DOHH2 (cell line): ENCODE results near the gene ETFA.

Experiments used
- H3F3A ChIP-seq: fragments of 200-600 bp; sonication (generic), shearing (Covaris generic); 2 replicates; pipeline ENCODE4 v1.6.0; 2016; ENCODE audit warnings: antibody characterized with exemption, mild to moderate bottlenecking; ENCODE audit not compliant: control insufficient read depth, insufficient read depth
- H3K27ac ChIP-seq: fragments of 200-600 bp; sonication (generic); 2 replicates; pipeline ENCODE4 v1.5.1; 2014; ENCODE audit warnings: low read depth, mild to moderate bottlenecking, low read length, moderate library complexity
- H3K27me3 ChIP-seq: fragments of 200-600 bp; sonication (generic); 2 replicates; pipeline ENCODE4 v1.6.1; 2014; ENCODE audit warnings: mild to moderate bottlenecking, low read length, mixed read lengths; ENCODE audit not compliant: control insufficient read depth
- H3K36me3 ChIP-seq: fragments of 200-600 bp; sonication (generic); 2 replicates; pipeline ENCODE4 v1.6.1; 2014; ENCODE audit warnings: mild to moderate bottlenecking, low read length, moderate library complexity, mixed read lengths; ENCODE audit not compliant: control insufficient read depth
- H3K4me1 ChIP-seq: fragments of 200-600 bp; sonication (generic); 2 replicates; pipeline ENCODE4 v1.6.1; 2014; ENCODE audit warnings: mild to moderate bottlenecking, low read length, mixed read lengths; ENCODE audit not compliant: control insufficient read depth
- H3K4me2 ChIP-seq: fragments of 200-600 bp; sonication (generic); 2 replicates; pipeline ENCODE4 v1.6.0; 2014; ENCODE audit warnings: mild to moderate bottlenecking, low read length, moderate library complexity
- H3K4me3 ChIP-seq: fragments of 200-600 bp; sonication (generic); 2 replicates; pipeline ENCODE4 v1.5.1; 2014; ENCODE audit warnings: mild to moderate bottlenecking, low read length, mixed read lengths
- H3K79me2 ChIP-seq: fragments of 200-600 bp; sonication (generic); 2 replicates; pipeline ENCODE4 v1.6.1; 2014; ENCODE audit warnings: mild to moderate bottlenecking, low read length, mixed read lengths; ENCODE audit not compliant: control insufficient read depth
- H3K9me2 ChIP-seq: fragments of 200-600 bp; sonication (generic); replicated peaks from 2 replicates; pipeline ENCODE4 v1.6.1; 2014; ENCODE audit warnings: mild to moderate bottlenecking, low read length, mixed read lengths; ENCODE audit not compliant: control insufficient read depth
- H3K9me3 ChIP-seq: fragments of 200-600 bp; sonication (generic); 2 replicates; pipeline ENCODE4 v1.6.1; 2014; ENCODE audit warnings: antibody characterized with exemption, low read length, mixed read lengths; ENCODE audit not compliant: control insufficient read depth, insufficient read depth
- H4K20me1 ChIP-seq: fragments of 200-600 bp; sonication (generic); 2 replicates; pipeline ENCODE4 v1.6.0; 2014; ENCODE audit warnings: low read depth, mild to moderate bottlenecking, antibody characterized with exemption, low read length, moderate library complexity; ENCODE audit not compliant: control insufficient read depth, insufficient read depth
- EZH2phosphoT487 ChIP-seq: fragments of 200-600 bp; sonication (generic); IDR thresholded peaks from 2 replicates; pipeline ENCODE4 v1.6.1; 2017; ENCODE audit warnings: borderline replicate concordance, mild to moderate bottlenecking, antibody characterized with exemption, low read length, moderate library complexity, mixed read lengths
- TF ChIP-seq, protein P1 (sequence below): fragments of 200-600 bp; sonication (generic); IDR thresholded peaks from one replicate; pipeline ENCODE4 v1.5.1; 2014; ENCODE audit warnings: antibody characterized with exemption, mild to moderate bottlenecking, low read depth, low read length; ENCODE audit not compliant: poor library complexity, severe bottlenecking

Gene ETFA

GRCh38 chr15:76181705-76182107 is 129.6 kb downstream of the ETFA start:
- Histone ChIP-seq H3K4me2 (no peak overlapping the region), H3K79me2 (no peaks in the 10 kb centered on the region), H3K4me1 (no peaks in the 10 kb centered on the region), H3K9me2 (no peaks in the 10 kb centered on the region), H3K27ac (no peak overlapping the region), H4K20me1 (no peaks in the 10 kb centered on the region), H3K36me3 (no peaks in the 10 kb centered on the region), H3K27me3 (peaks cover 10% of the 10 kb centered on the region; the same call in 1 of the 2 replicates), H3K4me3 (no peak overlapping the region), H3F3A (no peaks in the 10 kb centered on the region), H3K9me3 (no peaks in the 10 kb centered on the region)
- TF ChIP-seq, protein P1, sequence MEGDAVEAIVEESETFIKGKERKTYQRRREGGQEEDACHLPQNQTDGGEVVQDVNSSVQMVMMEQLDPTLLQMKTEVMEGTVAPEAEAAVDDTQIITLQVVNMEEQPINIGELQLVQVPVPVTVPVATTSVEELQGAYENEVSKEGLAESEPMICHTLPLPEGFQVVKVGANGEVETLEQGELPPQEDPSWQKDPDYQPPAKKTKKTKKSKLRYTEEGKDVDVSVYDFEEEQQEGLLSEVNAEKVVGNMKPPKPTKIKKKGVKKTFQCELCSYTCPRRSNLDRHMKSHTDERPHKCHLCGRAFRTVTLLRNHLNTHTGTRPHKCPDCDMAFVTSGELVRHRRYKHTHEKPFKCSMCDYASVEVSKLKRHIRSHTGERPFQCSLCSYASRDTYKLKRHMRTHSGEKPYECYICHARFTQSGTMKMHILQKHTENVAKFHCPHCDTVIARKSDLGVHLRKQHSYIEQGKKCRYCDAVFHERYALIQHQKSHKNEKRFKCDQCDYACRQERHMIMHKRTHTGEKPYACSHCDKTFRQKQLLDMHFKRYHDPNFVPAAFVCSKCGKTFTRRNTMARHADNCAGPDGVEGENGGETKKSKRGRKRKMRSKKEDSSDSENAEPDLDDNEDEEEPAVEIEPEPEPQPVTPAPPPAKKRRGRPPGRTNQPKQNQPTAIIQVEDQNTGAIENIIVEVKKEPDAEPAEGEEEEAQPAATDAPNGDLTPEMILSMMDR = no peak
- TF ChIP-seq EZH2phosphoT487 = no peak

GRCh38 chr15:76180321-76180720 is 130.9 kb downstream of the ETFA start:
- Histone ChIP-seq H3K36me3 (no peaks in the 10 kb centered on the region), H3K4me3 (no peak overlapping the region), H3K4me1 (no peaks in the 10 kb centered on the region), H3K27me3 (peaks cover 10% of the 10 kb centered on the region; the same call in 1 of the 2 replicates), H3K9me3 (no peaks in the 10 kb centered on the region), H3K27ac (no peak overlapping the region), H3K9me2 (no peaks in the 10 kb centered on the region), H3K4me2 (no peak overlapping the region), H3F3A (no peaks in the 10 kb centered on the region), H4K20me1 (no peaks in the 10 kb centered on the region), H3K79me2 (no peaks in the 10 kb centered on the region)
- TF ChIP-seq, protein P1 = no peak
- TF ChIP-seq EZH2phosphoT487 = no peak

DNA sequence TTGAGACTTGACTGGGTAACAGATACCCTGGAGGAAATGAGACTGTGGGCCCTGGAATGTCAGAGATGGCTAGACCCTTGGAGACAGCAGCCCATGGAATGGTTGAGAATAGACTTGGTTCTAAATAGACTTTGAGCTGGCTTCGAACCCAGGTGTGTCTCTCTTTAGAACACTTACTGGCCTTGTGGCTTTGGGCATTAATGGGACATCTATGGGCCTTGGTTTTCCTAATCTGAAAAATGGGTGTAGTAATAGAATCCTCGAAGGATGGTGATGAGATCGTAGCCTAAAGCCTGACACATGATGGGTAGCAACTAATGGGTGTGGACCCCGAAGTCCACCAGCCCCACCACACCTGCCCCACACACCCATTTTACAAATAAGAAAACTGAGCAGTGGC is 132.2 kb downstream of the ETFA start:
- TF ChIP-seq, protein P1 = no peak
- TF ChIP-seq EZH2phosphoT487 = no peak
- Histone ChIP-seq H4K20me1 (no peaks in the 10 kb centered on the region), H3K9me3 (no peaks in the 10 kb centered on the region), H3K4me1 (no peaks in the 10 kb centered on the region), H3F3A (no peaks in the 10 kb centered on the region), H3K79me2 (no peaks in the 10 kb centered on the region), H3K4me2 (no peak overlapping the region), H3K27ac (no peak overlapping the region), H3K9me2 (no peaks in the 10 kb centered on the region), H3K27me3 (peaks cover 10% of the 10 kb centered on the region; the same call in 1 of the 2 replicates), H3K36me3 (no peaks in the 10 kb centered on the region), H3K4me3 (no peak overlapping the region)
